Measurements from ENCODE around the gene RP2.
A peak's percentile ranks its signal among the peaks of the same experiment; 100 is the strongest.

- peak in 3 of 5 experiments; percentile 24 to 55 (median 52) for TF ChIP-seq CTCF (IDR thresholded peaks at IDR 0.05)
- peak; percentile 64 to 87 for TF ChIP-seq POLR2A (IDR thresholded peaks at IDR 0.05)
- peak; percentile 52 to 91 for TF ChIP-seq EP300 (IDR thresholded peaks at IDR 0.05)
Observed at GRCh38 chrX:46836701-46837557, at the start of gene RP2.

All from tibial nerve (tissue), 4 donors.